ENCODE results near the gene TP63.
A peak's percentile ranks its signal among the peaks of the same experiment; 100 is the strongest.

The TP63 gene

GRCh38 chr3:189927975-189928895 lies 297.0 kb downstream of the TP63 start:
- DNase-seq (ENCODE audit: low read depth in 2 of 2): no peak

- no peak for DNase-seq (ENCODE audit: low read depth in 2 of 2)
These were observed 305.2 kb downstream of the TP63 start for GRCh38 chr3:189936201-189936945.

- DNase-seq (ENCODE audit: low read depth in 2 of 2): no peak
These were observed 306.3 kb downstream of the TP63 start for GRCh38 chr3:189937302-189938127.

GRCh38 chr3:189941125-189941524 lies 309.9 kb downstream of the TP63 start:
- DNase-seq (ENCODE audit: low read depth in 2 of 2): no peak

- no peak for DNase-seq (ENCODE audit: low read depth in 2 of 2)
These were observed 310.5 kb downstream of the TP63 start for GRCh38 chr3:189941679-189942078.

GRCh38 chr3:189942948-189943347 lies 311.8 kb downstream of the TP63 start:
- no peak for DNase-seq (ENCODE audit: low read depth in 2 of 2)

GRCh38 chr3:189944285-189945145 lies 313.3 kb downstream of the TP63 start:
- DNase-seq (ENCODE audit: low read depth in 2 of 2): peak in 1 of 2 experiments; percentile 2

- DNase-seq (ENCODE audit: low read depth in 2 of 2): no peak
These were observed 314.9 kb downstream of the TP63 start for GRCh38 chr3:189945935-189946709.
